CD4-positive, alpha-beta T cell treated with Interleukin-1 beta for 1 hour (primary cell): ENCODE measurements around the gene ZNF90.
A peak's percentile ranks its signal among the peaks of the same experiment; 100 is the strongest.
"Not testable (repeated sequence)": the region's sequence is repeated elsewhere in the genome, so short reads cannot be mapped to it uniquely, and the experiment has no call there.

Experiments
- DNase-seq, 2 donors: peaks; one replicate each; pipeline ENCODE4 v3.0.0-alpha.2; 2020 to 2022

ZNF90 gene

GRCh38 chr19:20107301-20107700, 29.5 kb downstream of the ZNF90 start:
- DNase-seq, result no peak

- not testable (repeated sequence) for DNase-seq
Measured at GRCh38 chr19:20118064-20118839, 40.5 kb downstream of the ZNF90 start.

GRCh38 chr19:20124879-20125278, 47.1 kb downstream of the ZNF90 start:
- no peak for DNase-seq

- not testable (repeated sequence) for DNase-seq
Measured at GRCh38 chr19:20132933-20133332, 55.1 kb downstream of the ZNF90 start.

- DNase-seq, result not testable (repeated sequence)
Measured at GRCh38 chr19:20137714-20138113, 59.9 kb downstream of the ZNF90 start.

GRCh38 chr19:20151617-20152145, 73.9 kb downstream of the ZNF90 start:
- no peak for DNase-seq

GRCh38 chr19:20152506-20152905, 74.7 kb downstream of the ZNF90 start:
- not testable (repeated sequence) for DNase-seq

GRCh38 chr19:20153281-20153680, 75.5 kb downstream of the ZNF90 start:
- no peak for DNase-seq

GRCh38 chr19:20154636-20155035, 76.8 kb downstream of the ZNF90 start:
- no peak for DNase-seq

- peak; percentile 19 to 34 for DNase-seq
Measured at GRCh38 chr19:20162821-20163220, 85.0 kb downstream of the ZNF90 start.

- DNase-seq, result no peak
Measured at GRCh38 chr19:20164456-20164855, 86.7 kb downstream of the ZNF90 start.

- DNase-seq, result no peak
Measured at GRCh38 chr19:20165971-20166592, 88.3 kb downstream of the ZNF90 start.

GRCh38 chr19:20167020-20167644, 89.3 kb downstream of the ZNF90 start, which contains the start of gene ZNF486:
ZNF486 (plus strand) TSS chr19:20167214; CDS start chr19:20167331, 117 bp downstream.
- DNase-seq, result peak; percentile 93 to 95

- DNase-seq, result no peak
Measured at GRCh38 chr19:20167651-20168122, 89.9 kb downstream of the ZNF90 start.
